K562 (cell line): ENCODE results near the gene BORCS5. TPM values are rescaled to one million over a fixed set of nuclear protein-coding genes. Genes with fewer than 3 reads are reported as not detected.

Experiments used
- ARID2 ChIP-seq: fragments of 450-650 bp; IDR thresholded peaks from 2 replicates; pipeline ENCODE4 v1.6.1; 2017; ENCODE audit warnings: antibody characterized with exemption, mild to moderate bottlenecking
- MYBL2 ChIP-seq, 2 experiments: fragments of 450-650 bp in 1 of 2; sonication (generic) in 1 of 2; formaldehyde crosslinking in 1 of 2; IDR thresholded peaks; 2 replicates each; pipeline versions ENCODE4 v1.6.1 to v1.8.1; 2017 to 2022; ENCODE audit warnings: borderline replicate concordance in 1 of 2, inconsistent platforms in 1 of 2, low read depth in 1 of 2, mild to moderate bottlenecking in 1 of 2, missing genetic modification reagents in 1 of 2, moderate library complexity in 1 of 2
- PCBP2 ChIP-seq: fragments of 200-400 bp; formaldehyde crosslinking; IDR thresholded peaks from 2 replicates; pipeline ENCODE4 v1.6.1; 2018; ENCODE audit warnings: low read length, low read depth, mild to moderate bottlenecking, moderate library complexity; ENCODE audit not compliant: poor library complexity, severe bottlenecking
- RBM14 ChIP-seq: fragments of 200-400 bp; formaldehyde crosslinking; IDR thresholded peaks from 2 replicates; pipeline ENCODE4 v1.6.1; 2018; ENCODE audit warnings: low read depth, mild to moderate bottlenecking, low read length, moderate library complexity, borderline replicate concordance; ENCODE audit not compliant: insufficient read depth
- ZNF253 ChIP-seq: fragments of 250-450 bp; sonication (Bioruptor Pico); conservative IDR thresholded peaks from 2 replicates; pipeline ENCODE4 v1.6.1; 2021; ENCODE audit warnings: mild to moderate bottlenecking
- polyA plus RNA-seq, 8 experiments: library from polyadenylated mRNA; depleted of rRNA in 4 of 8; stranded (reverse) in 5 of 8; unstranded in 3 of 8; fragments of >200 nt; fragmentation: Nextera tagmentation in 2 of 8; fragmentation: Illumina TruSeq in 1 of 8; extraction: Ambion mirVana in 2 of 8; extraction: Trizol in 1 of 8; gene quantifications; 2 replicates each; pipeline versions ENCODE4 v1.2.1 to v1.2.3, GENCODE V29; 2011 to 2014; ENCODE audit warnings: inconsistent platforms in 1 of 8, missing spikeins in 1 of 8
- total RNA-seq, 7 experiments: library from RNA; depleted of rRNA in 6 of 7; stranded (reverse); fragments of >200 nt in 6 of 7; fragmentation: Illumina TruSeq in 2 of 7; extraction: Trizol in 2 of 7; gene quantifications; 2 replicates each; pipeline versions ENCODE4 v1.2.1 to v1.2.3, GENCODE V29; 2011 to 2021; ENCODE audit warnings: low replicate concordance in 1 of 7
- TF ChIP-seq, protein P1 (sequence below): fragments of 250-450 bp; sonication (Bioruptor Pico); IDR thresholded peaks from 2 replicates; pipeline ENCODE4 v1.4.0; 2020
- TF ChIP-seq, protein P2 (sequence below): fragments of 450-650 bp; IDR thresholded peaks from 2 replicates; pipeline ENCODE4 v1.6.1; 2014; ENCODE audit warnings: low read depth, mild to moderate bottlenecking, moderate library complexity, borderline replicate concordance
- TF ChIP-seq, protein P3 (sequence below), 3 experiments: fragments of 200-800 bp in 1 of 3; sonication (Bioruptor generic) in 1 of 3; sonication (generic) in 1 of 3; formaldehyde crosslinking in 1 of 3; IDR thresholded peaks; 2 replicates each; pipeline versions ENCODE4 v1.6.1 to v1.8.0; 2016 to 2022; ENCODE audit warnings: mild to moderate bottlenecking in 2 of 3, missing compliant biosample characterization in 2 of 3, missing genetic modification characterization in 2 of 3, missing genetic modification reagents in 1 of 3
- TF ChIP-seq, protein P4 (sequence below): sonication (generic); formaldehyde crosslinking; IDR thresholded peaks from 2 replicates; pipeline ENCODE4 v1.8.1; 2022; ENCODE audit warnings: missing genetic modification reagents

The BORCS5 gene
- total and polyA plus RNA-seq, 9 of the 15 experiments (the other 6 are each of a cell fraction or from before 2014, with no cell fraction given): 0.31 to 12.4 (median 6.6) TPM

DNA sequence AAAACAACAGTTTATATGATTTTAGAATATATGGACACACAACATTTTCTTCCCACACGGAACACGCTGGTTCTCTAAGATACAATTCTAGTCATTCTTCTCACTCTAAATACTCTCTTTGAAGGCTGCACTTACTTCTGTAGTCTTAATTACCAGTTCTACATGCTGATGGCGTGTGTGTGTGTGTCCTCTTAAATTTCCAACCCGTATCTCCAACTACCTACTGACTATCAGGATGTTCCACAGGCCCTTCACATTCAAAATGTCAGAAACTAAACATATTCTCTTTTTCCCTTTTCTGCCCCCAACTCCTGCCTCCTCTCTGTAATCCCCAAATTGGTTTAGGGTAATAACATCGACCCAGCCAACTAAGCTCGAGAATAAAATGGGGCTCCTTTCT is 130.6 kb downstream of the BORCS5 start (continued):
- TF ChIP-seq, protein P1, sequence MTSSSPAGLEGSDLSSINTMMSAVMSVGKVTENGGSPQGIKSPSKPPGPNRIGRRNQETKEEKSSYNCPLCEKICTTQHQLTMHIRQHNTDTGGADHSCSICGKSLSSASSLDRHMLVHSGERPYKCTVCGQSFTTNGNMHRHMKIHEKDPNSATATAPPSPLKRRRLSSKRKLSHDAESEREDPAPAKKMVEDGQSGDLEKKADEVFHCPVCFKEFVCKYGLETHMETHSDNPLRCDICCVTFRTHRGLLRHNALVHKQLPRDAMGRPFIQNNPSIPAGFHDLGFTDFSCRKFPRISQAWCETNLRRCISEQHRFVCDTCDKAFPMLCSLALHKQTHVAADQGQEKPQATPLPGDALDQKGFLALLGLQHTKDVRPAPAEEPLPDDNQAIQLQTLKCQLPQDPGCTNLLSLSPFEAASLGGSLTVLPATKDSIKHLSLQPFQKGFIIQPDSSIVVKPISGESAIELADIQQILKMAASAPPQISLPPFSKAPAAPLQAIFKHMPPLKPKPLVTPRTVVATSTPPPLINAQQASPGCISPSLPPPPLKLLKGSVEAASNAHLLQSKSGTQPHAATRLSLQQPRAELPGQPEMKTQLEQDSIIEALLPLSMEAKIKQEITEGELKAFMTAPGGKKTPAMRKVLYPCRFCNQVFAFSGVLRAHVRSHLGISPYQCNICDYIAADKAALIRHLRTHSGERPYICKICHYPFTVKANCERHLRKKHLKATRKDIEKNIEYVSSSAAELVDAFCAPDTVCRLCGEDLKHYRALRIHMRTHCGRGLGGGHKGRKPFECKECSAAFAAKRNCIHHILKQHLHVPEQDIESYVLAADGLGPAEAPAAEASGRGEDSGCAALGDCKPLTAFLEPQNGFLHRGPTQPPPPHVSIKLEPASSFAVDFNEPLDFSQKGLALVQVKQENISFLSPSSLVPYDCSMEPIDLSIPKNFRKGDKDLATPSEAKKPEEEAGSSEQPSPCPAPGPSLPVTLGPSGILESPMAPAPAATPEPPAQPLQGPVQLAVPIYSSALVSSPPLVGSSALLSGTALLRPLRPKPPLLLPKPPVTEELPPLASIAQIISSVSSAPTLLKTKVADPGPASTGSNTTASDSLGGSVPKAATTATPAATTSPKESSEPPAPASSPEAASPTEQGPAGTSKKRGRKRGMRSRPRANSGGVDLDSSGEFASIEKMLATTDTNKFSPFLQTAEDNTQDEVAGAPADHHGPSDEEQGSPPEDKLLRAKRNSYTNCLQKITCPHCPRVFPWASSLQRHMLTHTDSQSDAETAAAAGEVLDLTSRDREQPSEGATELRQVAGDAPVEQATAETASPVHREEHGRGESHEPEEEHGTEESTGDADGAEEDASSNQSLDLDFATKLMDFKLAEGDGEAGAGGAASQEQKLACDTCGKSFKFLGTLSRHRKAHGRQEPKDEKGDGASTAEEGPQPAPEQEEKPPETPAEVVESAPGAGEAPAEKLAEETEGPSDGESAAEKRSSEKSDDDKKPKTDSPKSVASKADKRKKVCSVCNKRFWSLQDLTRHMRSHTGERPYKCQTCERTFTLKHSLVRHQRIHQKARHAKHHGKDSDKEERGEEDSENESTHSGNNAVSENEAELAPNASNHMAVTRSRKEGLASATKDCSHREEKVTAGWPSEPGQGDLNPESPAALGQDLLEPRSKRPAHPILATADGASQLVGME (CRISPR knock-in tag): no peak
- TF ChIP-seq, protein P2, sequence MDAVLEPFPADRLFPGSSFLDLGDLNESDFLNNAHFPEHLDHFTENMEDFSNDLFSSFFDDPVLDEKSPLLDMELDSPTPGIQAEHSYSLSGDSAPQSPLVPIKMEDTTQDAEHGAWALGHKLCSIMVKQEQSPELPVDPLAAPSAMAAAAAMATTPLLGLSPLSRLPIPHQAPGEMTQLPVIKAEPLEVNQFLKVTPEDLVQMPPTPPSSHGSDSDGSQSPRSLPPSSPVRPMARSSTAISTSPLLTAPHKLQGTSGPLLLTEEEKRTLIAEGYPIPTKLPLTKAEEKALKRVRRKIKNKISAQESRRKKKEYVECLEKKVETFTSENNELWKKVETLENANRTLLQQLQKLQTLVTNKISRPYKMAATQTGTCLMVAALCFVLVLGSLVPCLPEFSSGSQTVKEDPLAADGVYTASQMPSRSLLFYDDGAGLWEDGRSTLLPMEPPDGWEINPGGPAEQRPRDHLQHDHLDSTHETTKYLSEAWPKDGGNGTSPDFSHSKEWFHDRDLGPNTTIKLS: no peak
- no peak for TF ChIP-seq PCBP2
- no peak for TF ChIP-seq ARID2
- TF ChIP-seq, protein P3, sequence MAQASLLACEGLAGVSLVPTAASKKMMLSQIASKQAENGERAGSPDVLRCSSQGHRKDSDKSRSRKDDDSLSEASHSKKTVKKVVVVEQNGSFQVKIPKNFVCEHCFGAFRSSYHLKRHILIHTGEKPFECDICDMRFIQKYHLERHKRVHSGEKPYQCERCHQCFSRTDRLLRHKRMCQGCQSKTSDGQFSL (CRISPR knock-in tag; IDR thresholded peaks at IDR 0.05): no peak
- TF ChIP-seq, protein P3 (tag; IDR thresholded peaks at IDR 0.05): no peak
- TF ChIP-seq RBM14: no peak
- TF ChIP-seq, protein P4, sequence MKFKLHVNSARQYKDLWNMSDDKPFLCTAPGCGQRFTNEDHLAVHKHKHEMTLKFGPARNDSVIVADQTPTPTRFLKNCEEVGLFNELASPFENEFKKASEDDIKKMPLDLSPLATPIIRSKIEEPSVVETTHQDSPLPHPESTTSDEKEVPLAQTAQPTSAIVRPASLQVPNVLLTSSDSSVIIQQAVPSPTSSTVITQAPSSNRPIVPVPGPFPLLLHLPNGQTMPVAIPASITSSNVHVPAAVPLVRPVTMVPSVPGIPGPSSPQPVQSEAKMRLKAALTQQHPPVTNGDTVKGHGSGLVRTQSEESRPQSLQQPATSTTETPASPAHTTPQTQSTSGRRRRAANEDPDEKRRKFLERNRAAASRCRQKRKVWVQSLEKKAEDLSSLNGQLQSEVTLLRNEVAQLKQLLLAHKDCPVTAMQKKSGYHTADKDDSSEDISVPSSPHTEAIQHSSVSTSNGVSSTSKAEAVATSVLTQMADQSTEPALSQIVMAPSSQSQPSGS (CRISPR knock-in tag): no peak
- TF ChIP-seq ZNF253: no peak
- TF ChIP-seq MYBL2 (IDR thresholded peaks at IDR 0.05; ENCODE audit: low read depth): no peak
- TF ChIP-seq MYBL2 (CRISPR knock-in tag; IDR thresholded peaks at IDR 0.05; ENCODE audit: borderline replicate concordance): no peak
